ENCODE measurements around the gene PLD5.

DNA sequence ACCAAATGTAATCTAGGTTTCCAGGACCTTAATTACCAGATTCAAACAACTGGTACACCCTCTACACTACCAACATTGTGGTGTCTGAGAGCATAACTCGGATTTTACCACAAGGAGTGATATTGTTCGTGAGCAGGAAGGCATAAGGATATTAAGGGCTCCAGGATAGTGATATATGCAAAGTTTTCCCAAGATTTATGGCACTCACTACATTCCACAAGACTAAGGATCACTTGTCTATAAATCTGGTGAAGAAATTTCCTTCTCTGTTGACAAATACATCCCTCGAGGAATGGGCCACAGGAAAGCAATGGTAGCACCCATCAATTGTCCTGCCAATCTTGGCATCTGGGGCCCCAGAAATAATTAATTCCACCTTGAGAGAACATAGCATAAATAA, 43.1 kb upstream of the PLD5 start:
- no peak for TF ChIP-seq EP300 (IDR thresholded peaks at IDR 0.05; ENCODE audit: borderline replicate concordance in 1 of 2, low read depth in 1 of 2, low read length in 1 of 2)
- no peak for TF ChIP-seq POLR2AphosphoS5 (IDR thresholded peaks at IDR 0.05; ENCODE audit: low read depth, low read length)
- TF ChIP-seq, protein P1, sequence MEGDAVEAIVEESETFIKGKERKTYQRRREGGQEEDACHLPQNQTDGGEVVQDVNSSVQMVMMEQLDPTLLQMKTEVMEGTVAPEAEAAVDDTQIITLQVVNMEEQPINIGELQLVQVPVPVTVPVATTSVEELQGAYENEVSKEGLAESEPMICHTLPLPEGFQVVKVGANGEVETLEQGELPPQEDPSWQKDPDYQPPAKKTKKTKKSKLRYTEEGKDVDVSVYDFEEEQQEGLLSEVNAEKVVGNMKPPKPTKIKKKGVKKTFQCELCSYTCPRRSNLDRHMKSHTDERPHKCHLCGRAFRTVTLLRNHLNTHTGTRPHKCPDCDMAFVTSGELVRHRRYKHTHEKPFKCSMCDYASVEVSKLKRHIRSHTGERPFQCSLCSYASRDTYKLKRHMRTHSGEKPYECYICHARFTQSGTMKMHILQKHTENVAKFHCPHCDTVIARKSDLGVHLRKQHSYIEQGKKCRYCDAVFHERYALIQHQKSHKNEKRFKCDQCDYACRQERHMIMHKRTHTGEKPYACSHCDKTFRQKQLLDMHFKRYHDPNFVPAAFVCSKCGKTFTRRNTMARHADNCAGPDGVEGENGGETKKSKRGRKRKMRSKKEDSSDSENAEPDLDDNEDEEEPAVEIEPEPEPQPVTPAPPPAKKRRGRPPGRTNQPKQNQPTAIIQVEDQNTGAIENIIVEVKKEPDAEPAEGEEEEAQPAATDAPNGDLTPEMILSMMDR (IDR thresholded peaks at IDR 0.05): no peak
- TF ChIP-seq RXRA (IDR thresholded peaks at IDR 0.05; ENCODE audit: borderline replicate concordance, low read depth): no peak
- TF ChIP-seq CHD2 (IDR thresholded peaks at IDR 0.05; ENCODE audit: low read length, partially characterized antibody): no peak
- no peak for TF ChIP-seq FOXM1 (IDR thresholded peaks at IDR 0.05; ENCODE audit: low read depth)
